Measurements from ENCODE around the gene ENTPD7. TPM values are rescaled to one million over a fixed set of nuclear protein-coding genes. Genes with fewer than 3 reads are reported as not detected.
A peak's percentile ranks its signal among the peaks of the same experiment; 100 is the strongest.

ENTPD7 gene
- total and polyA plus RNA-seq, 2 of the 8 experiments (the other 6 are each of a cell fraction or from before 2014, with no cell fraction given), result 5.0 to 15.6 TPM

DNA sequence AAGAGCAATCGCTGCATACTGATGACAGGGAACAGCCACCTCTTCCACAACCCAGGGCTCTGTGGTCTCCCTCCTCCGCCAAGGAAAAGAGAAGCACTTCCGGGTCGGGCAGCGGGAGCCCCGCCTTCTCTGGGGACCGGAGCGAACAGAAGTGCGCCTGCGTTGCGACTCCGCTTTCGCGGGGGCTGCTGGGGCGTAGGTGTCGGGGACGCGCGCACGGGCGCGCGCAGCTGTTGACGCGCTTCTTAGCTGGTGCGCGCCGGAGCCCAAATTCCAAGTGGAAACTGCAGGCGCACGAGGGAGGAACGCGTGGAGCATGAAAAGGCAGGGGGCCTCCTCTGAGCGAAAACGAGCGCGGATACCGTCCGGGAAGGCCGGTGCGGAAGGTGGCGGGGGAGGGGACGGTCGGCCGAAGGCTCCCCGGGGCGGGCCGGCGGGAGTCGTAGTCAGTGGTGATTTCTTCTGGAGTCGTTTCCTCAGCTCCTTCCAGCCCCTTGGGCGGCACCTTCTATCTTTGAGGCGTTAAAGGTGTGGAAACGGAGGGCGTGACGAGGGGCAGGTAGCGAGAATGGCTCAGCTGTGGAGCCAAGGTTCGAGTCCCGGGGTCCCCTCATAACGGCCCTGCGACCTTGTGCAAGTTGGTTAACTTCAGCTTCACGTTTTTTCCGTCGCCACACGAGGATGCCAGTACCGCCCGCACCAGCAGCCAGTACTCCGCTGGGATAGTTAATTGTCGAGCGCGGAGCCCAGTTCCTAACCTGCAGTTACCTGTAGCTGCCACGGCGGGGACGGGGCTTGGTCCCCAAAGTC, 72.9 kb downstream of the ENTPD7 start, which contains the start of the genes COX15 and CUTC (continued):
- TF ChIP-seq MAFK (IDR thresholded peaks at IDR 0.05; ENCODE audit: low read depth, low read length) (no peak), RFX5 (IDR thresholded peaks at IDR 0.05; ENCODE audit: borderline replicate concordance, low read depth, low read length) (no peak), NANOG (IDR thresholded peaks at IDR 0.05; ENCODE audit: insufficient read depth, low read depth, low read length, poor library complexity, severe bottlenecking) (no peak), SIX5 (IDR thresholded peaks at IDR 0.05; ENCODE audit: low read depth, low read length) (no peak), JUN (IDR thresholded peaks at IDR 0.05; ENCODE audit: low read depth, low read length) (0 out of 2 replicates have a peak, but pooled peaks have one; percentile 10), HDAC2 (IDR thresholded peaks at IDR 0.05; ENCODE audit: borderline replicate concordance in 1 of 2, low read depth in 2 of 2, low read length in 2 of 2) (no peak), FOSL1 (IDR thresholded peaks at IDR 0.05; ENCODE audit: insufficient read depth, low read depth, low read length) (no peak)
- TF ChIP-seq, protein P1, sequence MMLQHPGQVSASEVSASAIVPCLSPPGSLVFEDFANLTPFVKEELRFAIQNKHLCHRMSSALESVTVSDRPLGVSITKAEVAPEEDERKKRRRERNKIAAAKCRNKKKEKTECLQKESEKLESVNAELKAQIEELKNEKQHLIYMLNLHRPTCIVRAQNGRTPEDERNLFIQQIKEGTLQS (IDR thresholded peaks at IDR 0.05; ENCODE audit: insufficient read depth, low read depth, low read length), result no peak
